HG03575 (cell line): ENCODE measurements around the gene DMRT1.
A peak's percentile ranks its signal among the peaks of the same experiment; 100 is the strongest.
"Not testable (repeated sequence)": the region's sequence is repeated elsewhere in the genome, so short reads cannot be mapped to it uniquely, and the experiment has no call there.

Source experiments
- ATAC-seq: cut with Tn5 transposase; IDR thresholded peaks from one replicate; pipeline ENCODE4 v1.9.1; 2021; ENCODE audit not compliant: unreplicated experiment, insufficient number of reproducible peaks, low FRiP score; ENCODE audit errors: extremely low read depth

The DMRT1 gene

GRCh38 chr9:977838-978830 is 136.6 kb downstream of the DMRT1 start:
- no peak for ATAC-seq

- ATAC-seq, result no peak
These were observed 138.5 kb downstream of the DMRT1 start for GRCh38 chr9:979983-980382.

GRCh38 chr9:980640-981039 is 139.1 kb downstream of the DMRT1 start:
- no peak for ATAC-seq

GRCh38 chr9:981491-981898 is 140.0 kb downstream of the DMRT1 start:
- ATAC-seq, result no peak

- no peak for ATAC-seq
These were observed 141.1 kb downstream of the DMRT1 start for GRCh38 chr9:982394-983230.

GRCh38 chr9:994005-994404 is 152.5 kb downstream of the DMRT1 start:
- no peak for ATAC-seq

- ATAC-seq, result no peak
These were observed 153.7 kb downstream of the DMRT1 start for GRCh38 chr9:995192-995591.

- no peak for ATAC-seq
These were observed 154.3 kb downstream of the DMRT1 start for GRCh38 chr9:995781-996180.

- not testable (repeated sequence) for ATAC-seq
These were observed 157.0 kb downstream of the DMRT1 start for GRCh38 chr9:998299-999110.

- no peak for ATAC-seq
These were observed 160.3 kb downstream of the DMRT1 start for GRCh38 chr9:1001838-1002237.

- no peak for ATAC-seq
These were observed 161.2 kb downstream of the DMRT1 start for GRCh38 chr9:1002678-1003077.

GRCh38 chr9:1005043-1005667 is 163.7 kb downstream of the DMRT1 start:
- no peak for ATAC-seq

GRCh38 chr9:1007312-1007711 is 165.8 kb downstream of the DMRT1 start:
- ATAC-seq, result no peak

GRCh38 chr9:1008216-1008615 is 166.7 kb downstream of the DMRT1 start:
- ATAC-seq, result no peak

- ATAC-seq, result peak; percentile 78
These were observed 167.7 kb downstream of the DMRT1 start for GRCh38 chr9:1009101-1009707.

- ATAC-seq, result no peak
These were observed 171.5 kb downstream of the DMRT1 start for GRCh38 chr9:1013021-1013420.

- ATAC-seq, result no peak
These were observed 172.7 kb downstream of the DMRT1 start for GRCh38 chr9:1014225-1014624.

GRCh38 chr9:1014640-1015039 is 173.1 kb downstream of the DMRT1 start:
- ATAC-seq, result no peak
